ENCODE measurements around the gene HTR6.

HTR6 gene

GRCh38 chr1:19728413-19729145, 63.9 kb downstream of the HTR6 start:
- Histone ChIP-seq H3K27ac (no peak overlapping the region), H3K9me3 (no peaks in the 10 kb centered on the region), H3K4me3 (ENCODE audit: low read depth in 1 of 2, low read length in 1 of 2) (no peak overlapping the region), H3K36me3 (peaks cover 22% of the 10 kb centered on the region), H3K4me1 (ENCODE audit: control insufficient read depth in 1 of 2, insufficient read depth in 1 of 2, low read depth in 1 of 2, low read length in 1 of 2) (no peaks in the 10 kb centered on the region), H3K27me3 (no peaks in the 10 kb centered on the region)
- TF ChIP-seq CTCF (IDR thresholded peaks at IDR 0.05), result no peak

GRCh38 chr1:19730232-19730631, 65.6 kb downstream of the HTR6 start:
- Histone ChIP-seq H3K4me1 (ENCODE audit: control insufficient read depth in 1 of 2, insufficient read depth in 1 of 2, low read depth in 1 of 2, low read length in 1 of 2) (no peaks in the 10 kb centered on the region), H3K4me3 (ENCODE audit: low read depth in 1 of 2, low read length in 1 of 2) (no peak overlapping the region), H3K36me3 (peaks cover 22% of the 10 kb centered on the region), H3K9me3 (no peaks in the 10 kb centered on the region), H3K27me3 (no peaks in the 10 kb centered on the region), H3K27ac (no peak overlapping the region)
- TF ChIP-seq CTCF (IDR thresholded peaks at IDR 0.05), result no peak
